HEK293 (cell line): Measurements from ENCODE around the gene KRTAP3-3.

Experiments
- CTCF ChIA-PET: fragments of 350-600 bp; formaldehyde crosslinking; extraction: SDS; loops from one replicate; lab custom pipeline; 2021; ENCODE audit warnings: antibody characterized with exemption; lab: Yijun Ruan, JAX
- POLR2A ChIA-PET: fragments of 300-600 bp; formaldehyde crosslinking; extraction: SDS; loops from one replicate; lab custom pipeline; 2020; ENCODE audit warnings: antibody characterized with exemption, inconsistent platforms; lab: Yijun Ruan, JAX
- H3K27ac ChIP-seq: fragments of 200-500 bp; sonication (Bioruptor generic); 2 replicates; pipeline ENCODE4 v1.5.1; 2014; ENCODE audit warnings: low read depth, low read length, control low read depth, inconsistent platforms; ENCODE audit errors: extremely low read depth
- H3K36me3 ChIP-seq, 2 experiments: fragments of 200-500 bp in 1 of 2; sonication (Bioruptor generic) in 1 of 2; 1 replicate in 1 of 2; 2 replicates in 1 of 2; pipeline ENCODE4 v1.5.1; 2014 to 2017; ENCODE audit warnings: inconsistent platforms in 2 of 2, low read length in 2 of 2; ENCODE audit not compliant: control insufficient read depth in 2 of 2, insufficient read depth in 1 of 2
- H3K4me1 ChIP-seq: fragments of 200-500 bp; sonication (Bioruptor generic); 2 replicates; pipeline ENCODE4 v1.5.1; 2014; ENCODE audit warnings: mild to moderate bottlenecking, low read length, inconsistent platforms; ENCODE audit not compliant: control insufficient read depth, insufficient read depth
- H3K4me3 ChIP-seq: 2 replicates; pipeline ENCODE4 v1.5.1; 2011; ENCODE audit warnings: low read depth, mild to moderate bottlenecking, control low read depth, low read length, moderate library complexity
- H3K9me3 ChIP-seq: fragments of 200-500 bp; sonication (Bioruptor generic); 2 replicates; pipeline ENCODE4 v1.5.1; 2014; ENCODE audit warnings: low read depth, low read length, inconsistent platforms; ENCODE audit not compliant: control insufficient read depth, insufficient read depth
- AEBP2 ChIP-seq: fragments of 450-650 bp; formaldehyde crosslinking; IDR thresholded peaks from 2 replicates; pipeline ENCODE4 v1.5.1; 2016; ENCODE audit warnings: missing biosample characterization, missing genetic modification characterization, borderline replicate concordance
- BCL11B ChIP-seq: fragments of 450-650 bp; formaldehyde crosslinking; IDR thresholded peaks from 2 replicates; pipeline ENCODE4 v1.5.1; 2016; ENCODE audit warnings: low read depth, missing biosample characterization, missing genetic modification characterization
- GFI1B ChIP-seq: fragments of 450-650 bp; formaldehyde crosslinking; IDR thresholded peaks from 2 replicates; pipeline ENCODE4 v1.5.1; 2016; ENCODE audit warnings: missing biosample characterization, missing genetic modification characterization
- HOXA7 ChIP-seq: sonication (generic); formaldehyde crosslinking; IDR thresholded peaks from 2 replicates; pipeline ENCODE4 v1.8.1; 2022; ENCODE audit warnings: missing genetic modification reagents, borderline replicate concordance
- KLF16 ChIP-seq: fragments of 450-650 bp; formaldehyde crosslinking; IDR thresholded peaks from 2 replicates; pipeline ENCODE4 v1.5.1; 2017; ENCODE audit warnings: missing biosample characterization, missing genetic modification characterization
- KLF9 ChIP-seq: fragments of 450-650 bp; formaldehyde crosslinking; IDR thresholded peaks from 2 replicates; pipeline ENCODE4 v1.5.1; 2016; ENCODE audit warnings: missing biosample characterization, missing genetic modification characterization, low read depth
- ZBTB1 ChIP-seq: fragments of 450-650 bp; formaldehyde crosslinking; IDR thresholded peaks from 2 replicates; pipeline ENCODE4 v1.5.1; 2016; ENCODE audit warnings: missing biosample characterization, missing genetic modification characterization
- ZBTB10 ChIP-seq: fragments of 450-650 bp; formaldehyde crosslinking; IDR thresholded peaks from 2 replicates; pipeline ENCODE4 v1.5.1; 2016; ENCODE audit warnings: missing biosample characterization, missing genetic modification characterization
- ZBTB21 ChIP-seq: fragments of 450-650 bp; formaldehyde crosslinking; IDR thresholded peaks from 2 replicates; pipeline ENCODE4 v1.5.1; 2017; ENCODE audit warnings: missing biosample characterization, missing genetic modification characterization
- ZNF223 ChIP-seq: fragments of 450-650 bp; formaldehyde crosslinking; IDR thresholded peaks from 2 replicates; pipeline ENCODE4 v1.5.1; 2016; ENCODE audit warnings: missing biosample characterization, missing genetic modification characterization
- ZNF23 ChIP-seq: fragments of 450-650 bp; formaldehyde crosslinking; IDR thresholded peaks from 2 replicates; pipeline ENCODE4 v1.5.1; 2016; ENCODE audit warnings: missing biosample characterization, missing genetic modification characterization, borderline replicate concordance
- ZNF335 ChIP-seq: fragments of 450-650 bp; formaldehyde crosslinking; conservative IDR thresholded peaks from 2 replicates; pipeline ENCODE4 v1.5.1; 2016; ENCODE audit warnings: missing biosample characterization, missing genetic modification characterization
- ZNF362 ChIP-seq: fragments of 450-650 bp; formaldehyde crosslinking; IDR thresholded peaks from 2 replicates; pipeline ENCODE4 v1.5.1; 2016; ENCODE audit warnings: missing biosample characterization, missing genetic modification characterization
- ZNF416 ChIP-seq: fragments of 450-650 bp; formaldehyde crosslinking; IDR thresholded peaks from 2 replicates; pipeline ENCODE4 v1.5.1; 2016; ENCODE audit warnings: missing biosample characterization, missing genetic modification characterization
- ZNF501 ChIP-seq: fragments of 450-650 bp; formaldehyde crosslinking; IDR thresholded peaks from 2 replicates; pipeline ENCODE4 v1.5.1; 2016; ENCODE audit warnings: missing biosample characterization, missing genetic modification characterization
- ZNF548 ChIP-seq: fragments of 450-650 bp; formaldehyde crosslinking; IDR thresholded peaks from 2 replicates; pipeline ENCODE4 v1.5.1; 2016; ENCODE audit warnings: missing biosample characterization, missing genetic modification characterization
- ZNF571 ChIP-seq: fragments of 450-650 bp; formaldehyde crosslinking; IDR thresholded peaks from 2 replicates; pipeline ENCODE4 v1.5.0; 2017; ENCODE audit warnings: missing biosample characterization, missing genetic modification characterization
- TF ChIP-seq, protein P1 (sequence below): fragments of 450-650 bp; formaldehyde crosslinking; IDR thresholded peaks from 2 replicates; pipeline ENCODE4 v1.5.1; 2016; ENCODE audit warnings: missing biosample characterization, missing genetic modification characterization
- TF ChIP-seq, protein P2 (sequence below): fragments of 450-650 bp; formaldehyde crosslinking; IDR thresholded peaks from 2 replicates; pipeline ENCODE4 v1.5.1; 2017; ENCODE audit warnings: missing biosample characterization, missing genetic modification characterization
- TF ChIP-seq, protein P3 (sequence below): fragments of 450-650 bp; formaldehyde crosslinking; IDR thresholded peaks from 2 replicates; pipeline ENCODE4 v1.5.1; 2017; ENCODE audit warnings: missing biosample characterization, missing genetic modification characterization

The KRTAP3-3 gene

GRCh38 chr17:40956401-40957254, 37.3 kb downstream of the KRTAP3-3 start:
- Histone ChIP-seq H3K27ac (no peak overlapping the region), H3K4me1 (no peaks in the 10 kb centered on the region), H3K4me3 (no peak overlapping the region), H3K36me3 (no peaks in the 10 kb centered on the region), H3K9me3 (no peaks in the 10 kb centered on the region)
- TF ChIP-seq AEBP2 = no peak
- no peak for TF ChIP-seq ZNF548 (tag by site-specific recombination)
- TF ChIP-seq ZNF335 (tag by site-specific recombination) = no peak
- TF ChIP-seq, protein P1, sequence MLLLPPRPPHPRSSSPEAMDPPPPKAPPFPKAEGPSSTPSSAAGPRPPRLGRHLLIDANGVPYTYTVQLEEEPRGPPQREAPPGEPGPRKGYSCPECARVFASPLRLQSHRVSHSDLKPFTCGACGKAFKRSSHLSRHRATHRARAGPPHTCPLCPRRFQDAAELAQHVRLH (tag by site-specific recombination) = no peak
- TF ChIP-seq ZBTB10 (tag by site-specific recombination) = no peak
- no peak for TF ChIP-seq ZNF223 (tag by site-specific recombination)
- no peak for TF ChIP-seq ZNF501
- TF ChIP-seq, protein P2, sequence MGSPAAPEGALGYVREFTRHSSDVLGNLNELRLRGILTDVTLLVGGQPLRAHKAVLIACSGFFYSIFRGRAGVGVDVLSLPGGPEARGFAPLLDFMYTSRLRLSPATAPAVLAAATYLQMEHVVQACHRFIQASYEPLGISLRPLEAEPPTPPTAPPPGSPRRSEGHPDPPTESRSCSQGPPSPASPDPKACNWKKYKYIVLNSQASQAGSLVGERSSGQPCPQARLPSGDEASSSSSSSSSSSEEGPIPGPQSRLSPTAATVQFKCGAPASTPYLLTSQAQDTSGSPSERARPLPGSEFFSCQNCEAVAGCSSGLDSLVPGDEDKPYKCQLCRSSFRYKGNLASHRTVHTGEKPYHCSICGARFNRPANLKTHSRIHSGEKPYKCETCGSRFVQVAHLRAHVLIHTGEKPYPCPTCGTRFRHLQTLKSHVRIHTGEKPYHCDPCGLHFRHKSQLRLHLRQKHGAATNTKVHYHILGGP (tag by site-specific recombination) = no peak
- TF ChIP-seq ZNF416 (tag by site-specific recombination) = no peak
- no peak for TF ChIP-seq BCL11B (tag by site-specific recombination)
- no peak for TF ChIP-seq HOXA7 (CRISPR knock-in tag)
- no peak for TF ChIP-seq ZNF362 (tag by site-specific recombination)
- no peak for TF ChIP-seq ZBTB21 (tag by site-specific recombination)
- TF ChIP-seq KLF9 (tag by site-specific recombination) = no peak
- TF ChIP-seq GFI1B (tag by site-specific recombination) = no peak
- TF ChIP-seq ZNF571 (tag by site-specific recombination) = no peak
- TF ChIP-seq ZBTB1 (tag by site-specific recombination) = no peak
- no peak for TF ChIP-seq ZNF23 (tag by site-specific recombination)
- TF ChIP-seq, protein P3, sequence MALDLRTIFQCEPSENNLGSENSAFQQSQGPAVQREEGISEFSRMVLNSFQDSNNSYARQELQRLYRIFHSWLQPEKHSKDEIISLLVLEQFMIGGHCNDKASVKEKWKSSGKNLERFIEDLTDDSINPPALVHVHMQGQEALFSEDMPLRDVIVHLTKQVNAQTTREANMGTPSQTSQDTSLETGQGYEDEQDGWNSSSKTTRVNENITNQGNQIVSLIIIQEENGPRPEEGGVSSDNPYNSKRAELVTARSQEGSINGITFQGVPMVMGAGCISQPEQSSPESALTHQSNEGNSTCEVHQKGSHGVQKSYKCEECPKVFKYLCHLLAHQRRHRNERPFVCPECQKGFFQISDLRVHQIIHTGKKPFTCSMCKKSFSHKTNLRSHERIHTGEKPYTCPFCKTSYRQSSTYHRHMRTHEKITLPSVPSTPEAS (tag by site-specific recombination) = no peak
- no peak for TF ChIP-seq KLF16
- ChIA-PET POLR2A (no interaction called here), CTCF (interaction anchor here (0.6 to 1.2 kb wide), 5 partner anchors 28 to 593 kb away, joined by 3 to 4 read pairs (median 3); no protein-coding TSS in a partner anchor)
